H9 (cell line): Measurements from ENCODE around the gene NCOA6. TPM values are rescaled to one million over a fixed set of nuclear protein-coding genes. Genes with fewer than 3 reads are reported as not detected.

Experiments used
- DNase-seq: peaks from one replicate; pipeline ENCODE4 v3.0.0-alpha.2; 2017
- H2AFZ ChIP-seq: one replicate; pipeline ENCODE4 v1.6.1; 2013; ENCODE audit warnings: mild to moderate bottlenecking, low read length, control low read depth, moderate library complexity
- H2AK5ac ChIP-seq: 2 replicates; pipeline ENCODE4 v1.6.1; 2013; ENCODE audit warnings: low read length, control low read depth, mixed read lengths; ENCODE audit not compliant: insufficient read length
- H2BK120ac ChIP-seq: one replicate; pipeline ENCODE4 v1.6.1; 2013; ENCODE audit warnings: low read depth, mild to moderate bottlenecking, low read length, control low read depth, inconsistent platforms; ENCODE audit not compliant: poor library complexity, severe bottlenecking
- H2BK12ac ChIP-seq: 2 replicates; pipeline ENCODE4 v1.6.1; 2013; ENCODE audit warnings: low read length, control low read depth, mixed read lengths, low read depth; ENCODE audit not compliant: insufficient read length
- H2BK15ac ChIP-seq: 2 replicates; pipeline ENCODE4 v1.6.1; 2013; ENCODE audit warnings: low read depth, low read length, control low read depth
- H2BK20ac ChIP-seq: one replicate; pipeline ENCODE4 v1.6.1; 2013; ENCODE audit warnings: low read depth, mild to moderate bottlenecking, low read length, control low read depth, inconsistent platforms; ENCODE audit not compliant: poor library complexity, severe bottlenecking
- H2BK5ac ChIP-seq: 2 replicates; pipeline ENCODE4 v1.6.1; 2013; ENCODE audit warnings: low read length, control low read depth, mixed read lengths; ENCODE audit not compliant: insufficient read length
- H3K14ac ChIP-seq: 2 replicates; pipeline ENCODE4 v1.6.1; 2013; ENCODE audit warnings: low read length, control low read depth; ENCODE audit not compliant: insufficient read depth
- H3K18ac ChIP-seq: 2 replicates; pipeline ENCODE4 v1.6.1; 2013; ENCODE audit warnings: low read depth, mild to moderate bottlenecking, mixed read lengths, low read length, control low read depth; ENCODE audit not compliant: insufficient read length
- H3K23ac ChIP-seq: 2 replicates; pipeline ENCODE4 v1.6.1; 2013; ENCODE audit warnings: low read length, control low read depth, mixed read lengths, low read depth; ENCODE audit not compliant: insufficient read length
- H3K23me2 ChIP-seq: 2 replicates; pipeline ENCODE4 v1.6.1; 2013; ENCODE audit warnings: low read depth, mild to moderate bottlenecking, mixed read lengths, low read length, control low read depth; ENCODE audit not compliant: insufficient read length, poor library complexity, severe bottlenecking
- H3K27ac ChIP-seq: 2 replicates; pipeline ENCODE4 v1.5.1; 2013; ENCODE audit warnings: low read length, control low read depth, mixed read lengths, low read depth; ENCODE audit not compliant: insufficient read length
- H3K27me3 ChIP-seq: 2 replicates; pipeline ENCODE4 v1.6.1; 2013; ENCODE audit warnings: low read length, control low read depth, inconsistent platforms; ENCODE audit not compliant: insufficient read depth
- H3K4ac ChIP-seq: 2 replicates; pipeline ENCODE4 v1.6.1; 2013; ENCODE audit warnings: low read depth, mild to moderate bottlenecking, control low read depth, inconsistent platforms, low read length, moderate library complexity
- H3K4me1 ChIP-seq: 2 replicates; pipeline ENCODE4 v1.6.1; 2013; ENCODE audit warnings: low read length, control low read depth, inconsistent platforms; ENCODE audit not compliant: insufficient read depth
- H3K4me2 ChIP-seq: 2 replicates; pipeline ENCODE4 v1.6.1; 2013; ENCODE audit warnings: low read length, control low read depth, mixed read lengths; ENCODE audit not compliant: insufficient read length, insufficient read depth
- H3K56ac ChIP-seq: 2 replicates; pipeline ENCODE4 v1.6.1; 2013; ENCODE audit warnings: low read depth, mild to moderate bottlenecking, mixed read lengths, low read length, control low read depth; ENCODE audit not compliant: insufficient read length
- H3K79me1 ChIP-seq: 2 replicates; pipeline ENCODE4 v1.6.1; 2013; ENCODE audit warnings: low read depth, mild to moderate bottlenecking, moderate library complexity, low read length, control low read depth, inconsistent platforms; ENCODE audit not compliant: insufficient read depth, poor library complexity, severe bottlenecking
- H3K79me2 ChIP-seq: 2 replicates; pipeline ENCODE4 v1.6.1; 2013; ENCODE audit warnings: low read length, control low read depth, inconsistent platforms; ENCODE audit not compliant: insufficient read depth
- H3K9ac ChIP-seq: 2 replicates; pipeline ENCODE4 v1.6.1; 2013; ENCODE audit warnings: low read length, control low read depth, mixed read lengths; ENCODE audit not compliant: insufficient read length; ENCODE audit errors: extremely low read depth
- H3K9me3 ChIP-seq: one replicate; pipeline ENCODE4 v1.6.1; 2013; ENCODE audit warnings: low read depth, low read length, inconsistent platforms; ENCODE audit not compliant: control insufficient read depth
- H3T11ph ChIP-seq: one replicate; pipeline ENCODE4 v1.6.1; 2013; ENCODE audit warnings: mild to moderate bottlenecking, low read length, control low read depth, inconsistent platforms
- H4K20me1 ChIP-seq: one replicate; pipeline ENCODE4 v1.6.1; 2013; ENCODE audit not compliant: control insufficient read depth, insufficient read length, insufficient read depth
- H4K5ac ChIP-seq: 2 replicates; pipeline ENCODE4 v1.6.1; 2013; ENCODE audit warnings: low read depth, mild to moderate bottlenecking, mixed read lengths, low read length, control low read depth; ENCODE audit not compliant: insufficient read length
- H4K8ac ChIP-seq: replicated peaks from 2 replicates; pipeline ENCODE4 v1.6.1; 2013; ENCODE audit warnings: low read length, control low read depth, mixed read lengths, low read depth; ENCODE audit not compliant: insufficient read length
- H4K91ac ChIP-seq: 2 replicates; pipeline ENCODE4 v1.6.1; 2013; ENCODE audit warnings: low read depth, mild to moderate bottlenecking, moderate library complexity, mixed read lengths, low read length, control low read depth; ENCODE audit not compliant: insufficient read length
- H3K27ac Mint-ChIP-seq, 3 experiments: 2 replicates in 2 of 3; 3 replicates in 1 of 3; pipeline ENCODE4 v1.8.0; 2020 to 2021; ENCODE audit warnings: mixed read lengths in 3 of 3, mild to moderate bottlenecking in 1 of 3, moderate library complexity in 1 of 3
- H3K27me3 Mint-ChIP-seq: 2 replicates; pipeline ENCODE4 v1.8.0; 2021; ENCODE audit warnings: low read depth, mild to moderate bottlenecking, moderate library complexity, mixed read lengths
- H3K36me3 Mint-ChIP-seq, 3 experiments: 2 replicates in 2 of 3; 3 replicates in 1 of 3; pipeline ENCODE4 v1.8.0; 2020 to 2021; ENCODE audit warnings: low read depth in 3 of 3, mixed read lengths in 3 of 3; ENCODE audit not compliant: insufficient read depth in 1 of 3
- H3K4me1 Mint-ChIP-seq, 2 experiments: 2 replicates each; pipeline ENCODE4 v1.8.0; 2020; ENCODE audit warnings: mixed read lengths in 2 of 2
- H3K4me3 Mint-ChIP-seq, 2 experiments: 2 replicates in 1 of 2; 3 replicates in 1 of 2; pipeline ENCODE4 v1.8.0; 2020 to 2021; ENCODE audit warnings: mild to moderate bottlenecking in 2 of 2, mixed read lengths in 2 of 2, moderate library complexity in 1 of 2
- H3K9me3 Mint-ChIP-seq, 2 experiments: 2 replicates in 1 of 2; 3 replicates in 1 of 2; pipeline ENCODE4 v1.8.0; 2020; ENCODE audit warnings: mild to moderate bottlenecking in 2 of 2, mixed read lengths in 2 of 2, moderate library complexity in 1 of 2
- CTCF ChIP-seq: fragments of 200-600 bp; sonication (generic); conservative IDR thresholded peaks from 3 replicates; pipeline ENCODE4 v1.8.0; 2021; ENCODE audit warnings: antibody characterized with exemption, mild to moderate bottlenecking
- WGBS: extraction: QIAGEN DNeasy Blood & Tissue Kit; methylation state at CpG from one replicate; pipeline ENCODE4 v1.1.7; 2013; ENCODE audit warnings: missing lambda C conversion rate, low lambda C conversion rate, mixed read lengths; ENCODE audit not compliant: insufficient read length; ENCODE audit errors: extremely low coverage; 5-methylcytosine and 5-hydroxymethylcytosine counted together
- total RNA-seq: library from RNA; stranded (reverse); gene quantifications from 2 replicates; pipeline ENCODE4 v1.2.1, GENCODE V29; 2021

NCOA6 gene
- total RNA-seq, 1 experiment from 2014 or later = 23.9 TPM

- no peak overlapping the region for H3K27ac ChIP-seq
- no peak overlapping the region for H3K9ac ChIP-seq
- no peak for TF ChIP-seq CTCF
- H3K18ac ChIP-seq = no peak overlapping the region
- H3K56ac ChIP-seq = no peak overlapping the region
- no peaks in the 10 kb centered on the region for H3K79me2 ChIP-seq
- WGBS = no CpG with 5 or more reads among the region's 2 CpGs
- H4K20me1 ChIP-seq = no peaks in the 10 kb centered on the region
- no peaks in the 10 kb centered on the region for H3K9me3 Mint-ChIP-seq
- no peak overlapping the region for H4K5ac ChIP-seq
- H3K4me1 ChIP-seq = no peaks in the 10 kb centered on the region
- no peaks in the 10 kb centered on the region for H3K23me2 ChIP-seq
- no peak overlapping the region for H3K4me2 ChIP-seq
- H2BK120ac ChIP-seq = no peak overlapping the region
- no peaks in the 10 kb centered on the region for H3K27me3 ChIP-seq
- no peaks in the 10 kb centered on the region for H3K4me1 Mint-ChIP-seq
- H4K91ac ChIP-seq = no peak overlapping the region
- peaks cover 3% of the 10 kb centered on the region for H3K27me3 Mint-ChIP-seq
- H2AK5ac ChIP-seq = no peak overlapping the region
- no peaks in the 10 kb centered on the region for H3K79me1 ChIP-seq
- H2AFZ ChIP-seq = no peak overlapping the region
- no peaks in the 10 kb centered on the region for H3K9me3 ChIP-seq
- H3K36me3 Mint-ChIP-seq = peaks cover 0 to 26% (median 0%) of the 10 kb centered on the region in 3 experiments; a peak in 2 of 7 replicates
- no peak overlapping the region for H3K27ac Mint-ChIP-seq
- H3K14ac ChIP-seq = no peak overlapping the region
- no peak overlapping the region for H2BK5ac ChIP-seq
- DNase-seq = no peak
- no peak overlapping the region for H4K8ac ChIP-seq
- no peak overlapping the region for H3K4ac ChIP-seq
- no peak overlapping the region; a peak in 1 of 5 replicates for H3K4me3 Mint-ChIP-seq
- no peak overlapping the region for H3K23ac ChIP-seq
- no peak overlapping the region for H2BK20ac ChIP-seq
- H2BK12ac ChIP-seq = no peak overlapping the region
- no peak overlapping the region for H3T11ph ChIP-seq
- no peak overlapping the region for H2BK15ac ChIP-seq
Observed at GRCh38 chr20:34716921-34717229, 108.6 kb downstream of the NCOA6 start.
